ENCODE results near the gene CTH. TPM values are rescaled to one million over a fixed set of nuclear protein-coding genes. Genes with fewer than 3 reads are reported as not detected.

The CTH gene
- total and polyA plus RNA-seq, 2 donors from 2014 or later: 6.5 to 7.5 TPM

DNA sequence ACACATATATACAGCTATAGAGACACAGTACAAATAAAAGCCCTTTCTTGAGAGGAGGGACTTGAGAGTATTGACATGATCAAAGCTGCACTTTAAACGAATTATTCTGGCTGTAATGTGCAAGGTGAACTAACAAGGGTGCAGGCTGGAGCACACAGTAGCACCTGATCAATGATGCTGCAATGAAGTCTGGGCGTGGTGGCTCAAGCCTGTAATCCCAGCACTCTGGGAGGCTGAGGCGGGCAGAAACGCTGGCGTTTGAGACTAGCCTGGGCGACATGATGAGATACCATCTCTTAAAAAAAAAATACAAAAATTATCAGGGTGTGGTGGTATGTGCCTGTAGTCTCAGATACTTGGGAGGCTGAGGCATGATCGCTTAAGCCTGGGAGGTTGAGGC, 14.1 kb upstream of the CTH start:
- H3K27me3 ChIP-seq (ENCODE audit: control insufficient read depth, insufficient read depth, low read length): no peaks in the 10 kb centered on the region
- DNase-seq (no peak), FAIRE-seq (no peak)
- H3K36me3 ChIP-seq (ENCODE audit: control insufficient read depth in 2 of 3, insufficient read depth in 3 of 3, low read length in 3 of 3): no peaks in the 10 kb centered on the region
- H3K27ac ChIP-seq (ENCODE audit: low read depth in 2 of 2, low read length in 2 of 2): no peak overlapping the region
- no peak overlapping the region for H3K9ac ChIP-seq (ENCODE audit: low read length in 3 of 3)
- TF ChIP-seq, protein P1, sequence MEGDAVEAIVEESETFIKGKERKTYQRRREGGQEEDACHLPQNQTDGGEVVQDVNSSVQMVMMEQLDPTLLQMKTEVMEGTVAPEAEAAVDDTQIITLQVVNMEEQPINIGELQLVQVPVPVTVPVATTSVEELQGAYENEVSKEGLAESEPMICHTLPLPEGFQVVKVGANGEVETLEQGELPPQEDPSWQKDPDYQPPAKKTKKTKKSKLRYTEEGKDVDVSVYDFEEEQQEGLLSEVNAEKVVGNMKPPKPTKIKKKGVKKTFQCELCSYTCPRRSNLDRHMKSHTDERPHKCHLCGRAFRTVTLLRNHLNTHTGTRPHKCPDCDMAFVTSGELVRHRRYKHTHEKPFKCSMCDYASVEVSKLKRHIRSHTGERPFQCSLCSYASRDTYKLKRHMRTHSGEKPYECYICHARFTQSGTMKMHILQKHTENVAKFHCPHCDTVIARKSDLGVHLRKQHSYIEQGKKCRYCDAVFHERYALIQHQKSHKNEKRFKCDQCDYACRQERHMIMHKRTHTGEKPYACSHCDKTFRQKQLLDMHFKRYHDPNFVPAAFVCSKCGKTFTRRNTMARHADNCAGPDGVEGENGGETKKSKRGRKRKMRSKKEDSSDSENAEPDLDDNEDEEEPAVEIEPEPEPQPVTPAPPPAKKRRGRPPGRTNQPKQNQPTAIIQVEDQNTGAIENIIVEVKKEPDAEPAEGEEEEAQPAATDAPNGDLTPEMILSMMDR (IDR thresholded peaks at IDR 0.05; ENCODE audit: borderline replicate concordance, extremely low read depth, insufficient read depth): no peak
- H3K4me3 ChIP-seq (ENCODE audit: low read length in 3 of 3): no peak overlapping the region
- H3K4me1 ChIP-seq (ENCODE audit: control insufficient read depth in 2 of 3, insufficient read depth in 2 of 3, low read depth in 1 of 3, low read length in 3 of 3): no peaks in the 10 kb centered on the region
- intact Hi-C loops (cut with DNase I): no loop called here
- no peaks in the 10 kb centered on the region for H3K9me3 ChIP-seq (ENCODE audit: control insufficient read depth in 2 of 3, insufficient read depth in 1 of 3, low read length in 3 of 3)

DNA sequence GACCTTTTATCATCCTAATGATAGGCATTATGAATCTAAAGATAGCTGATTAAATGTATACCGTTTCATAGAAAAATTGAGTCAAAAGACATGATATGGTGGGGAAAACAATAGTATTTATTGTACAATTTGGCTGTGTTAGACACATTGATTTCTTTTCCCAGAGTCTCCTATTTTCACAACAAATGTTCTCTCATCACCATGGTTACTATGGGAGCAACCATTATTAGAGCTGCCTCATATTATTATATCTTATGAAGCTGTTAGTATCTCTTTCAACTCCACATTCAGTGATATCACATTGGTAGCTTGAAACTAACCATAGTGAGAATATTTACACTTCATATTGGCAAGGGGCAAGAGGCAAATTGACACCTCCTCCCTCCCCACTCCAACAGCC, 10.7 kb upstream of the CTH start:
- Histone ChIP-seq H3K27ac (ENCODE audit: low read depth in 2 of 2, low read length in 2 of 2) (no peak overlapping the region), H3K9ac (ENCODE audit: low read length in 3 of 3) (no peak overlapping the region), H3K27me3 (ENCODE audit: control insufficient read depth, insufficient read depth, low read length) (no peaks in the 10 kb centered on the region), H3K4me3 (ENCODE audit: low read length in 3 of 3) (no peak overlapping the region), H3K9me3 (ENCODE audit: control insufficient read depth in 2 of 3, insufficient read depth in 1 of 3, low read length in 3 of 3) (no peaks in the 10 kb centered on the region), H3K4me1 (ENCODE audit: control insufficient read depth in 2 of 3, insufficient read depth in 2 of 3, low read depth in 1 of 3, low read length in 3 of 3) (no peaks in the 10 kb centered on the region), H3K36me3 (ENCODE audit: control insufficient read depth in 2 of 3, insufficient read depth in 3 of 3, low read length in 3 of 3) (no peaks in the 10 kb centered on the region)
- TF ChIP-seq, protein P1 (IDR thresholded peaks at IDR 0.05; ENCODE audit: borderline replicate concordance, extremely low read depth, insufficient read depth): no peak
- intact Hi-C loops (cut with DNase I): no loop called here
- FAIRE-seq (no peak), DNase-seq (no peak)

DNA sequence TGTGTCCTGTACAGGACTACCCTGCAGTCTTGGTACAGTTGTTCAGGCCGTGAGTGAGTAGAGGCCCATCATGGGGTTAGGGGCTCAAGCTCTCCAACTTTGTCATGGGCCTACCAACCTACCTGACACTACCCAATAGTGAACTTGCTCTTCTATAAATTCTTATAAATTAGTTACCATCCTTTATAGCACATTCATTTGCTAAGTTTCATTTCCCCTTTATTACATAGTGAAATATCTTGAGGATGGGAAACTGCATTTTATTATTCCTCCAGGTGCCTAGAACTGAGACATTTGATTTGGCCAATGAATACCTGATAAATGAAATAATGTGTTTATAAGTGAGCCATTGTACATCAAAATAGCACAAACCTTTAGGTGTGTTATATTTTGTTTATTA, 9.1 kb upstream of the CTH start:
- intact Hi-C loops (cut with DNase I): no loop called here
- FAIRE-seq: no peak
- Histone ChIP-seq H3K4me3 (ENCODE audit: low read length in 3 of 3) (no peak overlapping the region), H3K36me3 (ENCODE audit: control insufficient read depth in 2 of 3, insufficient read depth in 3 of 3, low read length in 3 of 3) (no peaks in the 10 kb centered on the region), H3K27ac (ENCODE audit: low read depth in 2 of 2, low read length in 2 of 2) (no peak overlapping the region), H3K9ac (ENCODE audit: low read length in 3 of 3) (no peak overlapping the region), H3K4me1 (ENCODE audit: control insufficient read depth in 2 of 3, insufficient read depth in 2 of 3, low read depth in 1 of 3, low read length in 3 of 3) (no peaks in the 10 kb centered on the region), H3K27me3 (ENCODE audit: control insufficient read depth, insufficient read depth, low read length) (no peaks in the 10 kb centered on the region), H3K9me3 (ENCODE audit: control insufficient read depth in 2 of 3, insufficient read depth in 1 of 3, low read length in 3 of 3) (no peaks in the 10 kb centered on the region)
- TF ChIP-seq, protein P1 (IDR thresholded peaks at IDR 0.05; ENCODE audit: borderline replicate concordance, extremely low read depth, insufficient read depth): no peak
- no peak for DNase-seq

DNA sequence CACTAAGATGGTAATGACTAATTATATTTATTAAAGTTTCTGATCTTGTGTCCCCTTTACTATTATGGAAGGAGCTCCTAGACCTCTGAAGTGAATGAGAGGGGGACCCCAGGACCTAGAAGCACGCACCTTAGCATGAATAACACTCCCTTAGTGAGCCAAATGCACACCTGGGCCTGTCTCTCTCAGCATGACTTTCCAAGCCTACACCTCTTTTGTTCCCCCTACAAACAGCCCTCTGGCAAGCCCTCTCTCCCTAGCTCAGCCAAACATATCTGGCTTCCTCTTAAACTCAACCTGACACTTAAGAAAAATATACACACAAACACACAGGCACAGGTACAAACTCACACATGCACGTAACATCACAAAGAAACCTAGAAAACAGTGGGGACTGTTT, 7.3 kb upstream of the CTH start:
- no peak for FAIRE-seq

More for the DNA sequence above, 7.3 kb upstream of the CTH start:
- Histone ChIP-seq H3K27ac (ENCODE audit: low read depth in 2 of 2, low read length in 2 of 2) (no peak overlapping the region), H3K9me3 (ENCODE audit: control insufficient read depth in 2 of 3, insufficient read depth in 1 of 3, low read length in 3 of 3) (no peaks in the 10 kb centered on the region), H3K36me3 (ENCODE audit: control insufficient read depth in 2 of 3, insufficient read depth in 3 of 3, low read length in 3 of 3) (no peaks in the 10 kb centered on the region), H3K4me3 (ENCODE audit: low read length in 3 of 3) (no peak overlapping the region), H3K4me1 (ENCODE audit: control insufficient read depth in 2 of 3, insufficient read depth in 2 of 3, low read depth in 1 of 3, low read length in 3 of 3) (no peaks in the 10 kb centered on the region), H3K27me3 (ENCODE audit: control insufficient read depth, insufficient read depth, low read length) (no peaks in the 10 kb centered on the region), H3K9ac (ENCODE audit: low read length in 3 of 3) (no peak overlapping the region)
- DNase-seq: no peak
- TF ChIP-seq, protein P1 (IDR thresholded peaks at IDR 0.05; ENCODE audit: borderline replicate concordance, extremely low read depth, insufficient read depth): no peak
- intact Hi-C loops (cut with DNase I): no loop called here

All from kidney (tissue), 14 donors.